Loucy (cell line): ENCODE measurements around the gene PRDM2.
A peak's percentile ranks its signal among the peaks of the same experiment; 100 is the strongest.

Source experiments
- H2AFZ ChIP-seq: fragments of 200-600 bp; sonication (generic); 2 replicates; pipeline ENCODE4 v1.6.0; 2016; ENCODE audit warnings: antibody characterized with exemption, mild to moderate bottlenecking, low read length, moderate library complexity
- H3F3A ChIP-seq: fragments of 200-600 bp; 2 replicates; pipeline ENCODE4 v1.6.0; 2016; ENCODE audit warnings: antibody characterized with exemption, low read depth, mild to moderate bottlenecking
- H3K27me3 ChIP-seq: fragments of 200-600 bp; sonication (generic); 2 replicates; pipeline ENCODE4 v1.6.1; 2014; ENCODE audit warnings: low read length, mild to moderate bottlenecking; ENCODE audit not compliant: insufficient read depth, poor library complexity, severe bottlenecking
- H3K36me3 ChIP-seq: fragments of 200-600 bp; sonication (generic); 2 replicates; pipeline ENCODE4 v1.6.1; 2016; ENCODE audit warnings: low read length; ENCODE audit not compliant: insufficient read depth
- H3K4me1 ChIP-seq: fragments of 200-600 bp; sonication (generic); 2 replicates; pipeline ENCODE4 v1.5.1; 2014; ENCODE audit warnings: low read length, mild to moderate bottlenecking; ENCODE audit not compliant: insufficient read depth, poor library complexity, severe bottlenecking
- H3K4me2 ChIP-seq: fragments of 200-600 bp; sonication (generic); 2 replicates; pipeline ENCODE4 v1.6.0; 2014; ENCODE audit warnings: antibody characterized with exemption, low read length, low read depth, mild to moderate bottlenecking; ENCODE audit not compliant: poor library complexity, severe bottlenecking
- H3K4me3 ChIP-seq: fragments of 200-600 bp; sonication (generic); 2 replicates; pipeline ENCODE4 v1.5.1; 2014; ENCODE audit warnings: low read length, mild to moderate bottlenecking, mixed read lengths; ENCODE audit not compliant: poor library complexity, severe bottlenecking
- H3K79me2 ChIP-seq: fragments of 200-600 bp; sonication (generic); 2 replicates; pipeline ENCODE4 v1.6.1; 2014; ENCODE audit warnings: low read length; ENCODE audit not compliant: insufficient read depth
- H3K9ac ChIP-seq: fragments of 200-600 bp; sonication (generic); 2 replicates; pipeline ENCODE4 v1.6.0; 2014; ENCODE audit warnings: mild to moderate bottlenecking, low read depth, low read length, moderate library complexity; ENCODE audit not compliant: poor library complexity, severe bottlenecking
- H3K9me2 ChIP-seq: fragments of 200-600 bp; sonication (generic); replicated peaks from 2 replicates; pipeline ENCODE4 v1.6.1; 2016; ENCODE audit warnings: low read depth, low read length, mixed read lengths
- H3K9me3 ChIP-seq: fragments of 200-600 bp; sonication (generic); 2 replicates; pipeline ENCODE4 v1.6.1; 2014; ENCODE audit warnings: mild to moderate bottlenecking, antibody characterized with exemption, low read length, low read depth; ENCODE audit not compliant: insufficient read depth
- H4K20me1 ChIP-seq: fragments of 200-600 bp; sonication (generic); 2 replicates; pipeline ENCODE4 v1.6.0; 2014; ENCODE audit warnings: antibody characterized with exemption, low read length, mild to moderate bottlenecking; ENCODE audit not compliant: insufficient read depth, poor library complexity, severe bottlenecking
- CTCF ChIP-seq: fragments of 200-600 bp; sonication (generic); conservative IDR thresholded peaks from 2 replicates; pipeline ENCODE4 v1.5.1; 2014; ENCODE audit warnings: mild to moderate bottlenecking, antibody characterized with exemption, low read length
- EZH2phosphoT487 ChIP-seq: fragments of 200-600 bp; IDR thresholded peaks from 2 replicates; pipeline ENCODE4 v1.6.1; 2018; ENCODE audit warnings: antibody characterized with exemption, mild to moderate bottlenecking, moderate library complexity, borderline replicate concordance

The PRDM2 gene

GRCh38 chr1:13703558-13704490 lies 3.8 kb downstream of the PRDM2 start:
- peak overlapping the region; percentile 79 for H3K4me2 ChIP-seq
- peak overlapping the region; percentile 89 for H3K9ac ChIP-seq
- 0 out of 2 replicates have a peak, but pooled peaks cover 6% of the 10 kb centered on the region for H3F3A ChIP-seq
- no peaks in the 10 kb centered on the region for H3K27me3 ChIP-seq
- H3K9me2 ChIP-seq = no peaks in the 10 kb centered on the region
- no peaks in the 10 kb centered on the region for H3K9me3 ChIP-seq
- TF ChIP-seq CTCF = no peak; the same call in 1 of the 2 replicates
- TF ChIP-seq EZH2phosphoT487 = no peak
- no peaks in the 10 kb centered on the region for H3K36me3 ChIP-seq
- peaks cover 70% of the 10 kb centered on the region for H3K4me1 ChIP-seq
- peak overlapping the region; percentile 98 for H3K4me3 ChIP-seq
- peaks cover 7% of the 10 kb centered on the region for H4K20me1 ChIP-seq
- no peak overlapping the region for H2AFZ ChIP-seq
- peaks cover 93% of the 10 kb centered on the region for H3K79me2 ChIP-seq

- Histone ChIP-seq H2AFZ (no peak overlapping the region), H3K4me3 (peak overlapping the region; percentile 55), H3K27me3 (no peaks in the 10 kb centered on the region), H3K9me3 (no peaks in the 10 kb centered on the region), H3K9me2 (no peaks in the 10 kb centered on the region), H3K4me1 (peaks cover 72% of the 10 kb centered on the region), H4K20me1 (peaks cover 7% of the 10 kb centered on the region), H3K36me3 (no peaks in the 10 kb centered on the region), H3K9ac (peak overlapping the region; percentile 27), H3K4me2 (peak overlapping the region; percentile 87), H3F3A (0 out of 2 replicates have a peak, but pooled peaks cover 4% of the 10 kb centered on the region), H3K79me2 (peaks cover 97% of the 10 kb centered on the region)
- TF ChIP-seq EZH2phosphoT487 (no peak), CTCF (no peak)
Measured at GRCh38 chr1:13706046-13706445, 6.1 kb downstream of the PRDM2 start.

- no peak for TF ChIP-seq CTCF
- H3K27me3 ChIP-seq = no peaks in the 10 kb centered on the region
- H2AFZ ChIP-seq = no peak overlapping the region
- H3K9ac ChIP-seq = peak overlapping the region; percentile 27
- peaks cover 7% of the 10 kb centered on the region for H4K20me1 ChIP-seq
- peak overlapping the region; percentile 55 for H3K4me3 ChIP-seq
- no peaks in the 10 kb centered on the region for H3K9me2 ChIP-seq
- H3F3A ChIP-seq = no peaks in the 10 kb centered on the region
- no peaks in the 10 kb centered on the region for H3K36me3 ChIP-seq
- no peaks in the 10 kb centered on the region for H3K9me3 ChIP-seq
- H3K4me2 ChIP-seq = peak overlapping the region; percentile 87
- peaks cover 66% of the 10 kb centered on the region for H3K4me1 ChIP-seq
- peaks cover 98% of the 10 kb centered on the region for H3K79me2 ChIP-seq
Measured at GRCh38 chr1:13707164-13707563, 7.2 kb downstream of the PRDM2 start.
